ENCODE measurements around the gene CAPZA3. TPM values are rescaled to one million over a fixed set of nuclear protein-coding genes. Genes with fewer than 3 reads are reported as not detected.
A peak's percentile ranks its signal among the peaks of the same experiment; 100 is the strongest.
"Not testable (repeated sequence)": the region's sequence is repeated elsewhere in the genome, so short reads cannot be mapped to it uniquely, and the experiment has no call there.

Gene CAPZA3
- total RNA-seq, 2 donors from 2014 or later, result not detected

DNA sequence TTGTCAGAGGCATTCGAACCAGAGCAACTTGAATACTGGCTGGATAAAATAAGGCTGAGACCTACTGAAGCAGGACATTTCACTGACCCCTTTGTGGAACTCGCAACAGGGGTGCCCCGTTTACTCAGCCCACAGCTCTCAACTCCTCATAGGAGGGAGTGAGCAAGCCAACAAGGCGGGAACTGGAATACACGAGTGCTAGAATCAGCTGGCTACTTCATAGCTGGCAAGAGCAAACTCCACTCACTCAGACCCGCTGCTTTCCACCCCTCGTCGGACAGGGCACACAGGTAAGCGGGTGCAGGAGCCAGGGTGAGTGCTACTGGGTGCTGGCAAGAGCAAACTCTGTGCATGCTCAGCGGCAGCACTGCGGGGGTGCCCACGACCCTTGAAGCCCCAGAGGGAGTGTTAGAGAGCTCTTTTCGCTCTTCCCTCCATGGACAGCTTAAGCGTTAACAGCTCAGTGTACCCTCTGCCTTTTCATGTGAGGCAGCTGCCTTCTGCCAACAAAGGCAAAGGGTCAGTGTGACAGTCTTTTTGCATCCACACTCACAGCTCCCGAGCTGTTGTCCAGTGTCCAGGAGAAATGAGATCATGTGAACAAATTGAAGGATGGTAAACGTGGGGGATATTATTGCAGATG lies 15.7 kb downstream of the CAPZA3 start:
- Mint-ChIP-seq H3K27me3 (ENCODE audit: insufficient read depth) (no peaks in the 10 kb centered on the region), H3K9me3 (no peaks in the 10 kb centered on the region), H3K36me3 (ENCODE audit: low read depth) (no peaks in the 10 kb centered on the region), H3K27ac (peak overlapping the region; percentile 96), H3K4me1 (peaks cover 65% of the 10 kb centered on the region), H3K4me3 (peak overlapping the region; percentile 45)
- peak overlapping the region; percentile 14 for H3K27ac ChIP-seq (ENCODE audit: low read depth, low read length)
- TF ChIP-seq, protein P1, sequence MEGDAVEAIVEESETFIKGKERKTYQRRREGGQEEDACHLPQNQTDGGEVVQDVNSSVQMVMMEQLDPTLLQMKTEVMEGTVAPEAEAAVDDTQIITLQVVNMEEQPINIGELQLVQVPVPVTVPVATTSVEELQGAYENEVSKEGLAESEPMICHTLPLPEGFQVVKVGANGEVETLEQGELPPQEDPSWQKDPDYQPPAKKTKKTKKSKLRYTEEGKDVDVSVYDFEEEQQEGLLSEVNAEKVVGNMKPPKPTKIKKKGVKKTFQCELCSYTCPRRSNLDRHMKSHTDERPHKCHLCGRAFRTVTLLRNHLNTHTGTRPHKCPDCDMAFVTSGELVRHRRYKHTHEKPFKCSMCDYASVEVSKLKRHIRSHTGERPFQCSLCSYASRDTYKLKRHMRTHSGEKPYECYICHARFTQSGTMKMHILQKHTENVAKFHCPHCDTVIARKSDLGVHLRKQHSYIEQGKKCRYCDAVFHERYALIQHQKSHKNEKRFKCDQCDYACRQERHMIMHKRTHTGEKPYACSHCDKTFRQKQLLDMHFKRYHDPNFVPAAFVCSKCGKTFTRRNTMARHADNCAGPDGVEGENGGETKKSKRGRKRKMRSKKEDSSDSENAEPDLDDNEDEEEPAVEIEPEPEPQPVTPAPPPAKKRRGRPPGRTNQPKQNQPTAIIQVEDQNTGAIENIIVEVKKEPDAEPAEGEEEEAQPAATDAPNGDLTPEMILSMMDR (conservative IDR thresholded peaks at IDR 0.05), result no peak
- peaks cover 26% of the 10 kb centered on the region for H3K4me1 ChIP-seq (ENCODE audit: control insufficient read depth, insufficient read depth, low read length)
- H3K36me3 ChIP-seq (ENCODE audit: control insufficient read depth, insufficient read depth, low read length), result no peaks in the 10 kb centered on the region
- DNase-seq, result peak; percentile 89
- WGBS, 2 experiments (ENCODE audit: insufficient coverage in 1 of 2, insufficient read length in 1 of 2), result 39 to 71% methylated on average over 10 to 16 of the region's 16 CpGs
- H3K27me3 ChIP-seq (ENCODE audit: control insufficient read depth, insufficient read depth, low read length, poor library complexity, severe bottlenecking), result no peaks in the 10 kb centered on the region
- peak overlapping the region; percentile 65 for H3K4me3 ChIP-seq (ENCODE audit: low read length)
- no peaks in the 10 kb centered on the region for H3K9me3 ChIP-seq (ENCODE audit: control insufficient read depth, low read length)
- peak overlapping the region; percentile 54 for H3K9ac ChIP-seq (ENCODE audit: extremely low read depth, low read length, poor library complexity, severe bottlenecking)

- no peaks in the 10 kb centered on the region for H3K36me3 Mint-ChIP-seq (ENCODE audit: low read depth)
- peaks cover 26% of the 10 kb centered on the region for H3K4me1 ChIP-seq (ENCODE audit: control insufficient read depth, insufficient read depth, low read length)
- 72 to 100% methylated on average over 1 to 6 of the region's 6 CpGs for WGBS, 2 experiments (ENCODE audit: insufficient coverage in 1 of 2, insufficient read length in 1 of 2)
Observed at GRCh38 chr12:18754124-18754707, 16.3 kb downstream of the CAPZA3 start.

GRCh38 chr12:18755341-18755740 lies 17.4 kb downstream of the CAPZA3 start:
- Histone ChIP-seq H3K27me3 (ENCODE audit: control insufficient read depth, insufficient read depth, low read length, poor library complexity, severe bottlenecking) (no peaks in the 10 kb centered on the region), H3K9me3 (ENCODE audit: control insufficient read depth, low read length) (no peaks in the 10 kb centered on the region), H3K9ac (ENCODE audit: extremely low read depth, low read length, poor library complexity, severe bottlenecking) (no peak overlapping the region), H3K4me1 (ENCODE audit: control insufficient read depth, insufficient read depth, low read length) (peaks cover 24% of the 10 kb centered on the region), H3K27ac (ENCODE audit: low read depth, low read length) (no peak overlapping the region), H3K4me3 (ENCODE audit: low read length) (peak overlapping the region; percentile 1), H3K36me3 (ENCODE audit: control insufficient read depth, insufficient read depth, low read length) (no peaks in the 10 kb centered on the region)
- peaks cover 2% of the 10 kb centered on the region for H3K9me3 Mint-ChIP-seq
- H3K36me3 Mint-ChIP-seq (ENCODE audit: low read depth), result no peaks in the 10 kb centered on the region
- no peak overlapping the region for H3K4me3 Mint-ChIP-seq
- peaks cover 49% of the 10 kb centered on the region for H3K4me1 Mint-ChIP-seq
- H3K27me3 Mint-ChIP-seq (ENCODE audit: insufficient read depth), result no peaks in the 10 kb centered on the region
- 86 to 100% methylated on average over 1 of the region's 1 CpG for WGBS, 2 experiments (ENCODE audit: insufficient coverage in 1 of 2, insufficient read length in 1 of 2)
- peak overlapping the region; percentile 7 for H3K27ac Mint-ChIP-seq
- TF ChIP-seq, protein P1 (conservative IDR thresholded peaks at IDR 0.05), result no peak
- DNase-seq, result no peak

More at GRCh38 chr12:18754124-18754707, 16.3 kb downstream of the CAPZA3 start:
- Histone ChIP-seq H3K27ac (ENCODE audit: low read depth, low read length) (no peak overlapping the region), H3K9me3 (ENCODE audit: control insufficient read depth, low read length) (no peaks in the 10 kb centered on the region), H3K27me3 (ENCODE audit: control insufficient read depth, insufficient read depth, low read length, poor library complexity, severe bottlenecking) (no peaks in the 10 kb centered on the region), H3K36me3 (ENCODE audit: control insufficient read depth, insufficient read depth, low read length) (no peaks in the 10 kb centered on the region), H3K4me3 (ENCODE audit: low read length) (peak overlapping the region; percentile 65), H3K9ac (ENCODE audit: extremely low read depth, low read length, poor library complexity, severe bottlenecking) (no peak overlapping the region)
- Mint-ChIP-seq H3K4me1 (peaks cover 61% of the 10 kb centered on the region), H3K27me3 (ENCODE audit: insufficient read depth) (no peaks in the 10 kb centered on the region), H3K9me3 (no peaks in the 10 kb centered on the region), H3K27ac (peak overlapping the region; percentile 96), H3K4me3 (peak overlapping the region; percentile 45)
- TF ChIP-seq, protein P1 (conservative IDR thresholded peaks at IDR 0.05), result no peak
- peak; percentile 61 for DNase-seq

- not testable (repeated sequence) for DNase-seq; H3K27ac Mint-ChIP-seq; H3K4me3 ChIP-seq (ENCODE audit: low read length); H3K4me3 Mint-ChIP-seq; H3K4me1 ChIP-seq (ENCODE audit: control insufficient read depth, insufficient read depth, low read length); H3K9ac ChIP-seq (ENCODE audit: extremely low read depth, low read length, poor library complexity, severe bottlenecking); H3K27me3 ChIP-seq (ENCODE audit: control insufficient read depth, insufficient read depth, low read length, poor library complexity, severe bottlenecking); H3K27me3 Mint-ChIP-seq (ENCODE audit: insufficient read depth); H3K4me1 Mint-ChIP-seq; H3K27ac ChIP-seq (ENCODE audit: low read depth, low read length); H3K36me3 ChIP-seq (ENCODE audit: control insufficient read depth, insufficient read depth, low read length)
- Mint-ChIP-seq H3K36me3 (ENCODE audit: low read depth) (peaks cover 15% of the 10 kb centered on the region), H3K9me3 (peaks cover 55% of the 10 kb centered on the region)
- peaks cover 16% of the 10 kb centered on the region for H3K9me3 ChIP-seq (ENCODE audit: control insufficient read depth, low read length)
- WGBS, 2 experiments (ENCODE audit: insufficient coverage in 1 of 2, insufficient read length in 1 of 2), result 100% methylated on average over 1 of the region's 1 CpG; no CpG with 5 or more reads in 1 of the 2 experiments
Observed at GRCh38 chr12:18766479-18766878, 28.6 kb downstream of the CAPZA3 start.
